Panc1 (cell line): ENCODE data around the gene SLC25A42.

Source experiments
- CTCF ChIP-seq: fragments of 450-650 bp; IDR thresholded peaks from 2 replicates; pipeline ENCODE4 v1.5.1; 2017; ENCODE audit warnings: mild to moderate bottlenecking
- POLR2AphosphoS5 ChIP-seq: IDR thresholded peaks from 2 replicates; pipeline ENCODE4 v1.6.1; 2012; ENCODE audit warnings: mild to moderate bottlenecking, low read depth, low read length, moderate library complexity

- TF ChIP-seq CTCF (peak; percentile 73), POLR2AphosphoS5 (no peak)
These were observed 52.2 kb downstream of the SLC25A42 start for GRCh38 chr19:19115954-19116353.
